HG02970 (cell line): Measurements from ENCODE around the gene SLC52A3.
"Not testable (repeated sequence)": the region's sequence is repeated elsewhere in the genome, so short reads cannot be mapped to it uniquely, and the experiment has no call there.

ENCODE experiments used
- ATAC-seq: cut with Tn5 transposase; IDR thresholded peaks from one replicate; pipeline ENCODE4 v1.9.1; 2021; ENCODE audit warnings: mild to moderate bottlenecking, moderate library complexity, moderate number of reproducible peaks; ENCODE audit not compliant: unreplicated experiment, low FRiP score

Gene SLC52A3

DNA sequence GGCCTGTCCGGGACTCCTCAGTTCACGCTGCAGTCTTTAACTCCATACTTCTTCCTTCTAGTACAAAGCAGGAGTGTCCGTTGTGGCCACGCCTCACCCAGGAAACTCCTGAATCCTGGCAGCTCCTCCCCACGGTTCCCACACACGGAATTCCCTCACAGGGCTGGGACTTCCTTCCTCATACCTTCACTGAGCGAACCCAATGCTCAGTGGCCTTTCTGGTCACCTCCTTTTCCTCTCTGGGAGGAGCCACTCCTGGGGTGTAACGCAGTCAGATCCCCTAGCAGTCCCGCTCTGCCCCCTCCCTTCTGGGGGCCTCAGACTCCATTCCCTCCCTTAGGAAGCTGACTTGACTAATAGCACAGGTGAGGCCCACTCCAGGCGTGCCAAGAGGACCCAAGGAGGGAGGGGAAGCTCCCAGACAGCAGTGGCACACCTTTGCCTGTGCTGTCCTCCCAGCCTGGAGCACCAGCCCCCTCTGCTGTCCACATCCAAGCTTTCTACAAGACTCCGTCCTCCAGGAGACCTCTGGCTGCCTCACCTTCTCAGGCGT is at the start of gene SLC52A3:
Gene SLC52A3 (minus strand): TSS at position 75 of the 553 bp plus-strand sequence. CDS start 2,726 bp downstream, outside the sequence.
- ATAC-seq: no peak

DNA sequence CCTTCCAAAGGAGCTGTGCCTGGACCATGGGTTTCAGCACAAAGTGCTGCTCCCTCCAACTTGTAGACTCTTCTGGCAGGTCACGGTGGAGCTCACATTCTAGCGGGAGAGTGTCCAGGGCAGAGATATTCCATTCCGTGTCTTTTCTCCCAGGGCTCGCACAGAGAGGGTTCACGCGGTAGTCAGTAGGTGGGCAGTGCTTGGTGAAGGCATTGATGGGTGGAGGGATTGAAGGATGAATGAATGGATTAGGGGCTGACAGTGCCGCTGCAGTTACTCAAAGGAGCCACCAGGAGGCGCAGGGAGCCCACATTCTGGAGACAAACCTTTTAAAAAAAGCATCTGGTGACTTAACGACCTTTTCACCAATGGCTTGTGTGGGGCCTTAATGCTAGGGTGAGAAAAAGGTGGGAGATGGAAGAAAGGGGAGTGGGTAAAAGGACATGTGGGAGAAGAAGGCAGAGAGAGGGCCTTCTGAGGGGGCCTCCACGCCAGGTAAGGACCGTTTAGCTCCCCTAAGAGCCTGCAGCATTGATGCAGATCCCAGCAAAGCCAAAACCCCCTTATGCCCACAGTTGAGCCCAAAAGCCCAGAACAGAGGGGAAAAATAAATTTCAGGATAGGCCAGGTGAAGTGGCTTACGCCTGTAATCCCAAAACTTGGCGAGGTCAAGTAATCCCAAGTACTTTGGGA is 47.8 kb upstream of the SLC52A3 start:
- no peak for ATAC-seq

DNA sequence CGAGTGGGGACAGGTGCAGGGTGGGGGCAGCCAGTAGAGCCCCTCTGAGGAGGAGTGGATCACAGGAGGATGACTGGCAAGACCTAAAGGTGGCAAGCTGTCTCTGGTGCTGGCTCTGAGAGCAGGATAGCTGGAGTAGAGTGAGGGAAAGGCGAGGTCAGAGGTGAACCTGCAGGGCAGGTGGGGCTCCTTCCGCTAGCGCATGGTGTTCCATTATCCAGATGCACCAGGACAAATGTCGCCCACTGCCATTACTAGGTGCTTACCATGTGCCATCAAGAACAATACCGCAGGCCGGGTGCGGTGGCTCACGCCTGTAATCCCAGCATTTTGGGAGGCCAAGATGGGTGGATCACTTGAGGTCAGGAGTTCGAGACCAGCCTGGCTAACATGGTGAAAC is 46.9 kb upstream of the SLC52A3 start:
- no peak for ATAC-seq

DNA sequence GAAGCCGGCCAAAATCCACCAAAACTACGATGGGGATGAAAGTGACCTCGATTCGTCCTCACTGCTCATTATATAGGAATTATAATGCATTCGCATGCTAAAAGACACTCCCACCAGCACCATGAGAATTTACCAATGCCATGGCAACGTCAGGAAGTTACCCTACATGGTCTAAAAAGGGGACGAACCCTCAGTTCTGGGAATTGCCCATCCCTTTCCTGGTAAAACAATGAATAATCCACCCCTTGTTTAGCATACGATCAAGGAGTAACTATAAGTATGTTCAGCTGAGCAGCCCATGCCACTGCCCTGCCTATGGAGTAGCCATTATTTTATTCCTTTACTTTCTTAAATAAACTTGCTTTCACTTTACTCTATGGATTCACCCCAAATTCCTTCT is 45.1 kb upstream of the SLC52A3 start:
- ATAC-seq: no peak

DNA sequence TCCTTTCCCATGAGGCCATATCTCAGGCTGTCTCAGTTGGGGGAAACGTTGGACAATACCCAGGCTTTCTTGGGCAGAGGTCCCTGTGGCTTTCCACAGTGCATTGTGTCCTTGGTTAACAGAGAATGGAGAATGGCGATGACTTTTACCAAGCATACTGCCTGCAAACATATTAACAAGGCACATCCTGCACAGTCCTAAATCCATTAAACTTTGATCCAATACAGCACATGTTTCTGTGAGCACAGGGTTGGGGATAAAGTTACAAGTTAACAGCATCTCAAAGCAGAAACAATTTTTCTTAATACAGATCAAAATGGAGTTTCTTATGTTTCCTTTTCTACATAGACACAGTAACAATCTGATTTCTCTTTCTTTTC is 44.1 kb upstream of the SLC52A3 start:
- not testable (repeated sequence) for ATAC-seq

DNA sequence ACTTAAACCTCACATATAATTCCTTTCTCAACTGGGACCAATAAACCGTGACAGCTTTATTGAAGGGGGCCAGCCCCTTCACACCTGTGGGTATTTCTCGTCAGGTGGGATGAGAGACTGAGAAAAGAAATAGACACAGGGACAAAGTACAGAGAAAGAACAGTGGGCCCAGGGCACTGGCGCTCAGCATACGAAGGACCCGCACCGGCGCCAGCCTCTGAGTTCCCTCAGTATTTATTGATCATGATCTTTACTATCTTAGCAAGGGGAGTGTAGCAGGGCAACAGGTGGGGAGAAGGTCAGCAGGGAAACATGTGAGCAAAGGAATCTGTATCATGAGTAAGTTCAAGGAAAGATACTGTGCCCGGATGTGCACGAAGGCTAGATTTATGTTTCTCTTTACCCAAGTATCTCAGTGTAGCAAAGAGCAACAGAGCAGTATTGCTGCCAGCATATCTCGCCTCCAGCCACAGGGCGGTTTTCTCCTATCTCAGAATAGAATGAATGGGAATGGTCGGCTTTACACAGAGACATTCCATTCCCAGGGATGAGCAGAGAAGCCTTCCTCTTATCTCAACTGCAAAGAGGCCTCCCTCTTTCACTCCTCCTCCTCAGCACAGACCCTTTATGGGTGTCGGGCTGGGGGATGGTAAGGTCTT is 43.6 kb upstream of the SLC52A3 start:
- not testable (repeated sequence) for ATAC-seq

DNA sequence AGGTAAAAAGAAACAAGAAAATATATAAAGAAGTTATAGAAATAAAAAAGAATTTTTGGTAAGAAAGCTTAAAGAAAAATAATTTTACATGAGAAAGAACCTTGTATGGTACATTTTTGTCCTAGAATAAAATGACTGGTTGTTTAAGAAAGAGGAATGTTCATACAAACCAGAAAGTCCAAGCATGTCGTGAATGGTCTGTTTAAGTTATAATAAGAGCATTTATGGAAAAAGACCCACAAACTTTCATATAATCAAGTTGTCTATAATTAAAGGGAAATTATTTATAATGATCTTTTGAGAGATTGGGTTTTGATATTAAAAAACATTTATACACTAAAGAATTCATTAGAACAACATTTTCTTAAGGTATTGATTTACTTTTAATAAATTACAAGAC is 37.4 kb upstream of the SLC52A3 start:
- no peak for ATAC-seq

DNA sequence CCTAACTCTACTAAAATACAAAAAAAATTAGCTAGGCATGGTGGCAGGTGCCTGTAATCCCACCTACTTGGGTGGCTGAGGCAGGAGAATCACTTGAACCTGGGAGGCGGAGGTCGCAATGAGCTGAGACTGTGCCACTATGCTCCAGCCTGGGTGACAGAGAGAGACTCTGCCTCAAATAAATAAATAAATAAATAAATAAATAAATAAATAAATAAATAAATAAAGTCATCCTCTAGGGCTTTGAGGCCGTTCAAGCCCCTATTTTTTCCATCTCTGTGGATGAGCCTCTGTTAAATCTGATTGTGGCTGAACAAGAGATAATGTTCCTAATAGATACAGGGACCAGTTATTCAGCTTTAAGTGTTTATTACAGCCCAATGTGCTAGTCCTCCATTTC is 33.4 kb upstream of the SLC52A3 start:
- ATAC-seq: no peak

DNA sequence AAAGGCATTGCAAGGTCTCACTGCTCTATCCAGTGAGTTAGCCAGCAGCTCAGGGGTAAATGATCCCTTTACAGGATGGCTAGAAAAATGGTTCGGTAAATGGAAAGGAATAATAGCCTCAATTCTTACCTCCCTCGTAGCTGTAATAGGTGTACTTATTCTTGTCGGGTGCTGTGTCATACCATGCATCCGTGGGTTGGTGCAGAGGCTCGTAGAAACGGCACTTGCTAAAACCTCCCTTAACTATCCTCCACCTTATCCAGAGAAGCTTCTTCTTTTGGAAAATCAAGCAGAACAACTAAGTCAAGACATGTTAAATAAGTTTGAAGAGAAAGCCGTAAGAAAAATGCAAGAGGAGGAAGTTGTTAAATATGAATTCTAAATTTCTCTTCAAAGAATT is 31.7 kb upstream of the SLC52A3 start:
- not testable (repeated sequence) for ATAC-seq

DNA sequence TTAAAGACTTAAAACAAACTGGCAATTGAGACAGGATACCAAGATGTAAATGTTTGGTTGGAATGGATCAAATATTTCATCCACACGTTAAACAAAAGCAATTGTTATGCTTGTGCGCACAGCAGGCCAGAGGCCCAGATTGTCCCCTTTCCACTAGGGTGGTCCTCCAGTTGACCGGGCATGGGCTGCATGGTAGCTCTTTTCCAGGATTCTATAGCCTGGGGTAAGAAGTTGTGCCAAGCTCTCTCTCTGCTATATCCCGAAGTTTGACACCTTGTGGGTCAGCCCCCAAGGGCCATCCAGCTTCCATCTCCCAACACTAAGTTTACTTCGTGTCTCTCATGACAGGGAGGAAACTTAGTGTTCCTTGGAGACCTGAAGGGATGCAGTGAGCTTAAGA is 30.4 kb upstream of the SLC52A3 start:
- not testable (repeated sequence) for ATAC-seq

DNA sequence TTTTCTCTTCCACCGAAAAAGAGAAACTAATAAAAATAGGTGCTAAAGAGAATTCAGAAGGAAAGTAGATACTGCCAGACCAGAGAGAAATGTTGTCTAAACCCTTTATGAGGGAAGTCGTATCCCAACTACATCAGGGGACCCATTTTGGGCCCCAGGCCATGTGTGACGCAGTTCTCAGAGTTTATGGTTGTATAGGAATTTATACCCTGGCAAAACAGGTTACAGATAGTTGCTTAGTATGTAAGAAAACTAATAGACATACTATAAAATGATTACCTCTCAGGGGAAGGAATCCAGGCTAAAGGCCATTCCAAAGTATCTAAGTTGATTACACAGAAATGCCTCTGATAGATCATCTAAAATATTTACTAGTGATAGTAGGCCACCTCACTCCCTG is 28.6 kb upstream of the SLC52A3 start:
- ATAC-seq: no peak

DNA sequence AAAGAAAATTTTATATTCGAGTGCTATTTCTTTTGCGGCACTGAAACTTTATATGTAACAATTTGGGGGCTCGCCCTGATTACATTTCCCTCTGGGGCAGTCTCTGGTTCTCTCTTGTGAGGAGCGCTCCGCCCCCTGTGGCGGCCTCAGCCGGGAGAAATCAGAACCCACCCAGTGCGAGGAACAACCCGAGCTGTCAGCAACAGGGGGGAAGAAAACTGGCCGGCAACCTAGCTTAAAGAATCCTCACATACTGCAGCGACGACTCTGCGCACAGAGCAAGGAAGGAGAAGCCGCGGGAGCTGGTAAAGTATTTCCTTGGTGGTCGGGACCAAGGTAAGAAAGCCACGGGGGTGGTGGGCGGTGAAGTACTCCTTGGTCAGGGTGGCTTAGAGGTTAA is 23.9 kb upstream of the SLC52A3 start:
- no peak for ATAC-seq

DNA sequence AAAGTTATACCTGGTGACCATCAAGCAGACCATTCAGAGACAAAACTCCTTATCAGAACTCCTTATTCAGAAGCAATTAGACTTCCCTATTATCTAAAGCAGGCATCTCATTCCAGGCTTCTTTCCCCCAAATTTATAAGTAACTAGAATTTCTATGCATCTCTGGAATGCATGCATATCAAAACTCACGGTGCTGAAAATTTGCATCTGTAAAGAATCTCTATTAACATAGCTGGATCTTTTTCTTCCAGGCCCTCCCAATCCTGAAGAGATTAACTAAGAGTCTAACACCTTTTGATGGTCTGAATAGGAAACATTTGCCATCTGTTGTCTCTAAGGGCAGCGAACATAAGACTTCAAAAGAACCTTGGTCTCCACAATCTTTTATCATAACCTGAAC is 22.8 kb upstream of the SLC52A3 start:
- ATAC-seq: no peak

DNA sequence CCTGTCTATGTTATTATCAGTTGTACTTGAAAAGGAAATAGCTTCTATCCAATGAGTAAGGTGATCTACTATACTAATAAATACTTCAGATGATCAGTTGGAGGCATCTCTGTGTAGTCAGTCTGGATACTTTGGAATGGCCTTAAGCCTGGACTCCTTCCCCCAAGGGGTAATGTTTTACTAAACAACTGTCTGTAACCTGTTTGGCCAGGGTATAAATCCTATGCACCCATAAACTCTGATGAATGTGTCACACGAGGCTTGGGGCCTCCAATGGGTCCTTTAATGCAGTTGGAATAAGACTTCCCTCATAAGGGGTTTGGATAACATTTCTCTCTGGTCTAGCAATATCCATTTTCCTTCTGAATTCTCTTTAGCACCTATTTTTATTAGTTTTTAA is 19.5 kb upstream of the SLC52A3 start:
- ATAC-seq: no peak

DNA sequence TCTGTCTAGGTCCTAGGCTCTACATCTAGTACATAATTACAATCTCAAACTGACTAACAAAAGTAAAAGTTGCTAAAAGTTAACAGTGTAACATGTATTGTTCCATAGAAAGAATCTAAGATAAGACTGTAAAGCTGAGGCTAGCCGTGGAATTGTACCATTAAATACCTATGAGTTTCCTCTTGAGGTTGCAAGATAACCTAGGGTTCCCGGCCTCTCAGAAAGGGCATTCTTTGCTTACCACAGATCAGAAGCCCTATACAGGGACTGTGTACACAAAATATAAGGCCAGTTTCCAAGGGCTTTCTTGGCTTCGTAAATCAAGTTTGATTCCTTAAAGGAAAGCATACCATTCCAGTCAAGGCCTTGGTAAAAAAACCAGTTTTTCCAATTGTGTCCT is 11.5 kb upstream of the SLC52A3 start:
- no peak for ATAC-seq

DNA sequence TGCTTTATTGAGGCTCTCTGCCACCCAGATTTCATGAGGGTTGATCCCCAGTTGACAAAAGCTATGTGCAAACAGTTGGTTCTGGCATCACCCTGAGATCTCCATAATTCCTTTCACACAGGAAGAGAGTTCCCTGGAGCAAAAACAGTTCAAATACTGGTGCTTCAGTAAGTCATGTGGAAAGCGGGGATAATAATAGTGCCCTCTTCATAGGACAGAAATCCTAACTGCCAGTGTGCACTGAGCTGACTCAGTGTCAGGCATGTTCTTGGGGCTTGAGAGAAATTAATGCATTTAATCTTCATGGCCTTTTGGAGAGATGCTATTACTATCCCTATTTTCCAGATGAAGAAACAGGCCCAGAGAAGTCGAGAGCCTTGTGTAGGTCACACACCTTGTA is 7.9 kb upstream of the SLC52A3 start:
- no peak for ATAC-seq

DNA sequence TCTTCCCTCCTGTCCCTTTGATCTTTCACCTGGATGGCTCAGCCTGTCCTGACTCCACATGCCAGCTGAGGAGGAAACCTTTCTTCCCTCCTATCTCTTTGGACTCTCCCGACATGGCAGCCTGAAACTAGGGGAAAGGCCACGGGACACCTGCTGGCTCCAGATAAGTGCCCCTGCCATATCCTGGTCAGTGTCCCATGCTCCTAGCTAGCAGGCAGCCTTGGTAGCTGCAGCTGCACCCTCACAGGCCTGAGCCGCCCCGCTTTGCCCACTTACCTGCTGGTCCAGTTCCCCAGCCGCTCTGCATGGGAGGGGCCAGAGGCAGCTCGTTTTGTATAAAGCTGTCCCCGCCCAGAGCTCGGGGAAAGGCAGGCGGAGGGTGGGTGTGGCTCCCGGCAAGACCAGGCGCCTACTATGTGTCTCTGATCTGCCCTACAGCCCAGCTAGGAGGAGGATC is 7.4 kb upstream of the SLC52A3 start:
- ATAC-seq: no peak

DNA sequence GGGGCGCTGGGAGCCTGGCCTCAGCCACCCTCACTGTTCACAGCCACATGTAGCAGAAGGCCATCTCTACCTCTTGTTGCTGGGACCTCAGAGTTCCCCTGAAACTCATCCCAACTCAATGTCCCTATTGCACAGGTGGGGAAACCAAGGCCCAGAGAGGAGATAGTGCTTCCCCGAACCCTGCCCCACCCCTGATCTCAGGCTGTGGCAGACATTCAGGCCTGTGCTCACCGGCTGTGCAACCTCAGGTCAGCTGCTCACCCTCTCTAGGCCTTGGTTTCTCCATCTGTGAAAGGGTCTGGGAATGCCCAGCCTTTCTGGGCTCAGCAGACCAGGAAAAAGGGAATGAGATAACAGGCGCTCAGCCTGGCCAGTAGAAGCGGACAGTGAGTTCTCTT is 6.4 kb upstream of the SLC52A3 start:
- no peak for ATAC-seq

DNA sequence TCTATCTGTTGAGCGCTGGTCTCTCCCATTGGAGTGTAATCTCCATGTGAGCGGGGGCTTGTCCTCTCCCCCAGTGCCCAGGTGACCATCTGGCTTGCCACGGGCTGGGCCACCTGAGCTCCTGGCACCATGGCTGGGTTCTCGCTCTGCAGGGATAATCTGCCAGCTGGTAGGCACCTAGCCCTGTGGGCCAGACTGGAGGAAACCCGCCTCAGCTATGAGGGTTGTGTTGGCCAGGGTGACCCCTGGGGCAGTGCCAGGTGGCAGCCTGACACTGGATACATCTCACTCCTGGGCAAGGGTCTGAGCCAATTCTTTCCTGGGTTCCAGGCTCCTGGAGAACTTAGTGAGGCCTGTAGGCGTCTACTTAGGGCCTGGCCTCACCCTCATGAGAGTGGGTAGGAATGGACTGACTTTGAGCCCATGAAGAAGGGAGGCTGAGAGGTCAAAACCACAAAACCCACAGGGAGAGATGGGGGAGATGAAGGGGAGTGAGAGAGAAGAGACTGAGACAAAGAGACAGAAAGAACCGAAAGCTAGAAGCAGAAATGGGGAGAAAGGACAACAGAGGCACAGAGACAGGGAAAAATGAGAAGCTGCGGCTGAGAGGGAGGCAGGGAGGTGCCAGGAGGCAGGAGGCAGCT is 5.8 kb upstream of the SLC52A3 start:
- ATAC-seq: no peak

DNA sequence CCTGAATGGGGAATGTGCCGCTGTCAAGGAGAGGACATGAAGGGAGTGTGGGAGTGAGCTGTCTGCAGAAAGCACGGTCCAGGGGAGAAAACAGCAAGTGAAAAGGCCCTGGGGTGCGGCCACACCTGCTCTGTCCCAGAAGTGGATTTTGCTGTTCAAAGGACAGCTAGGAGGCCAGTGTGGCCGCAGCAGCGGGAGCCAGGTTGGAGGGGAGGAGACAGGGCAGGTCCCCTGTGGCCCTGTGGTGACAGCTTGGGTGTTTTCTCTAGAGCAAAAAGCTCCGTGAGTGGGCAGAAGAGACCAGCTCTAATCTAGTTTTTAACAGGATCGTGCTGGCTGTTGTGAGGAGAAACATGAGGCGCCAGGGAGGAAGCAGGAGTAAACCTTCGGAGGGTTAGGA is 4.5 kb upstream of the SLC52A3 start:
- no peak for ATAC-seq

DNA sequence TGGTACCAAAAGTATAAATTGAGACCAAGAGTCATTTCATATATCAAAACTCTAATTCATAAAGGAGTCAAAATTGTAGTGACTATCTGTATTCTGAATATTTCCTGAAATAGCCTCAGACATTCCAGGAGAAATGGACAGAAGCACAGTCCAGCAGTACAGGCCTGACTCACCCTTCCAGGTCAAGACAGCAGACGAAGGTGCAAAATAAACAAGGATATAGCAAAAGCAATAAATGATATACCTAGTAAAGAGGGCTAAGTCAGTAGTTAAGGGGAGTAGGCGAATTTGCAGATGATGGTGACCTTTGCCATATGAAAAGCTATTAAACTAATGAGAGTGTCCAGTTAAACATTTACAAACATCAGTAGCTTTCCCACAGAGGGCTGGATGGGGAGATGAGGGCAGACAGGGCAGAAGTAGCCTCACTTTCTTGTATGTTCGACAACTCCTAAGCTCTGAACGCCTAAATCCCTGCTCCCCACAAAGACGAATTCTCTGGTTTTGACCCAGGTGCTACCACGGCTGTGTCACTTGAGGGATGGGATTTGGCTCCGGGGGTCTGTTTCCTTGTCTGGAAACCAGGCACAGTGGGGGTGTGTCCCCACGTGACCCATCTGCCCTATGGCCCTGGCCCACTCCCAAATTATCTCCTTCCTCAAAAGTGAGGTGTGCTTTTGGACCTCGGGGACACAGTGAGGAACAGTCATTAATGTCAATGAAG is 3.6 kb upstream of the SLC52A3 start:
- no peak for ATAC-seq
